ENCODE data around the gene SPRN.

The SPRN gene

GRCh38 chr10:133465191-133465949, 40.9 kb upstream of the SPRN start:
- peak; percentile 34 for DNase-seq (ENCODE audit: low spot score)
- no peak for TF ChIP-seq CTCF (IDR thresholded peaks at IDR 0.05; ENCODE audit: extremely low read depth, missing control alignments)

GRCh38 chr10:133464582-133465031, 40.2 kb upstream of the SPRN start:
- DNase-seq (ENCODE audit: low spot score), result no peak
- no peak for TF ChIP-seq CTCF (IDR thresholded peaks at IDR 0.05; ENCODE audit: extremely low read depth, missing control alignments)

- DNase-seq (ENCODE audit: low spot score), result no peak
- no peak for TF ChIP-seq CTCF (IDR thresholded peaks at IDR 0.05; ENCODE audit: extremely low read depth, missing control alignments)
These were observed 38.3 kb upstream of the SPRN start for GRCh38 chr10:133462512-133463305.

GRCh38 chr10:133461841-133462240, 37.4 kb upstream of the SPRN start:
- no peak for TF ChIP-seq CTCF (IDR thresholded peaks at IDR 0.05; ENCODE audit: extremely low read depth, missing control alignments)
- no peak for DNase-seq (ENCODE audit: low spot score)

GRCh38 chr10:133461027-133461426, 36.6 kb upstream of the SPRN start:
- TF ChIP-seq CTCF (IDR thresholded peaks at IDR 0.05; ENCODE audit: extremely low read depth, missing control alignments), result no peak
- no peak for DNase-seq (ENCODE audit: low spot score)

GRCh38 chr10:133460208-133460769, 35.9 kb upstream of the SPRN start:
- TF ChIP-seq CTCF (IDR thresholded peaks at IDR 0.05; ENCODE audit: extremely low read depth, missing control alignments), result no peak
- DNase-seq (ENCODE audit: low spot score), result no peak

Data from GM20000 (cell line).